A549 (cell line): ENCODE results near the gene IDI1.

Experiments
- CEBPB ChIP-seq, 2 experiments: fragments of >200 bp in 1 of 2; sonication (Bioruptor Twin) in 1 of 2; formaldehyde crosslinking in 1 of 2; IDR thresholded peaks; 2 replicates each; pipeline ENCODE4 v1.6.1; 2012 to 2016
- TF ChIP-seq, protein P1 (sequence below): IDR thresholded peaks from 2 replicates; pipeline ENCODE4 v1.6.1; 2012

DNA sequence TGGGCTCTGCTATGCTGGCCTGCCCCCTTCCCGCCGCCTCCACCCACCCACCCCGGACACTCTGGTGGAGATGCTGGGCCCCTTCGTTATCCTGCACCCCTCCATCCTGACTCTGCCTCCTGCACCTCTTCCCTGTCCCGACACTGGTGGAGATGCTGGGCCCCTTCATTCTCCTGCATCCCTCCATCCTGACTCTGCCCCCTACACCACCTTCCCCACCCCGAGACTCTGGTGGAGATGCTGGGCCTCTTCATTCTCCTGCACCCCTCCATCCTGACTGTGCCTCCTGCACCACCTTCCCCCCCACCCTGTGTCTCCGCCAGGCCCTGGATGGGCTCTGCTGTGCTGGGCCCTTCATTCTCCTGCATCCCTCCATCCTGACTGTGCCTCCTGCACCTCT, 38.2 kb downstream of the IDI1 start:
- TF ChIP-seq, protein P1, sequence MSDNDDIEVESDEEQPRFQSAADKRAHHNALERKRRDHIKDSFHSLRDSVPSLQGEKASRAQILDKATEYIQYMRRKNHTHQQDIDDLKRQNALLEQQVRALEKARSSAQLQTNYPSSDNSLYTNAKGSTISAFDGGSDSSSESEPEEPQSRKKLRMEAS = no peak
- no peak for TF ChIP-seq CEBPB (IDR thresholded peaks at IDR 0.05)
